Vagina (tissue), 2 donors: ENCODE results near the gene GPR37L1. TPM values are rescaled to one million over a fixed set of nuclear protein-coding genes. Genes with fewer than 3 reads are reported as not detected.
"Not testable (repeated sequence)": the region's sequence is repeated elsewhere in the genome, so short reads cannot be mapped to it uniquely, and the experiment has no call there.

Experiments
- DNase-seq, 2 donors: peaks; one replicate each; pipeline ENCODE4 v3.0.0-alpha.2; 2017; ENCODE audit errors: extremely low spot score in 2 of 2
- H3K27ac ChIP-seq: fragments of 200-600 bp; sonication (generic); one replicate; pipeline ENCODE4 v1.5.1; 2019
- H3K27me3 ChIP-seq: fragments of 200-600 bp; sonication (generic); one replicate; pipeline ENCODE4 v1.5.1; 2019
- H3K36me3 ChIP-seq, 2 donors: fragments of 200-600 bp; sonication (generic); one replicate each; pipeline ENCODE4 v1.5.1; 2017 to 2019
- H3K4me1 ChIP-seq: fragments of 200-600 bp; sonication (generic); one replicate; pipeline ENCODE4 v1.5.1; 2019
- H3K4me3 ChIP-seq, 2 donors: fragments of 200-600 bp; sonication (generic); 1 replicate in 1 of 2; 2 replicates in 1 of 2; pipeline ENCODE4 v1.5.1; 2016 to 2019
- H3K9me3 ChIP-seq: fragments of 200-600 bp; sonication (generic); one replicate; pipeline ENCODE4 v1.5.1; 2019
- CTCF ChIP-seq, 3 experiments: fragments of 450-650 bp in 2 of 3; fragments of 200-600 bp in 1 of 3; sonication (generic) in 1 of 3; IDR thresholded peaks; one replicate each; pipeline ENCODE4 v1.5.1; 2017 to 2019; ENCODE audit warnings: antibody characterized with exemption in 3 of 3, mild to moderate bottlenecking in 2 of 3, moderate library complexity in 2 of 3
- POLR2A ChIP-seq, 2 donors: fragments of 450-650 bp; IDR thresholded peaks; one replicate each; pipeline ENCODE4 v1.6.1; 2017; ENCODE audit warnings: antibody characterized with exemption in 2 of 2, mild to moderate bottlenecking in 2 of 2, moderate library complexity in 2 of 2
- POLR2AphosphoS5 ChIP-seq, 2 donors: sonication (generic); formaldehyde crosslinking; IDR thresholded peaks; one replicate each; pipeline ENCODE4 v1.9.0; 2017; ENCODE audit warnings: antibody characterized with exemption in 2 of 2, mild to moderate bottlenecking in 2 of 2, low read depth in 1 of 2; ENCODE audit not compliant: insufficient read depth in 1 of 2
- intact Hi-C: fragments of 100-400 bp; cut with DNase I; formaldehyde crosslinking; loops from one replicate; pipeline ENCODE4 v1.15.1; 2023
- total RNA-seq: library from RNA; depleted of rRNA; stranded (reverse); fragments of >200 nt; gene quantifications from one replicate; pipeline ENCODE4 v1.2.3, GENCODE V29; 2016

The GPR37L1 gene
- total RNA-seq, 1 donor from 2014 or later, result 0.25 TPM

- Histone ChIP-seq H3K27me3 (no peaks in the 10 kb centered on the region), H3K27ac (peak overlapping the region; percentile 36), H3K36me3 (no peaks in the 10 kb centered on the region), H3K4me1 (peaks cover 26% of the 10 kb centered on the region), H3K9me3 (no peaks in the 10 kb centered on the region), H3K4me3 (no peak overlapping the region)
- DNase-seq, result no peak
- TF ChIP-seq POLR2AphosphoS5 (IDR thresholded peaks at IDR 0.05; ENCODE audit: insufficient read depth in 1 of 2, low read depth in 1 of 2) (no peak), POLR2A (IDR thresholded peaks at IDR 0.05) (no peak), CTCF (IDR thresholded peaks at IDR 0.05) (no peak)
- intact Hi-C loops, result no loop called here
These were observed 40.9 kb downstream of the GPR37L1 start for GRCh38 chr1:202163281-202164270.

GRCh38 chr1:202164271-202165037 is 41.7 kb downstream of the GPR37L1 start:
- Histone ChIP-seq H3K4me3 (no peak overlapping the region), H3K27ac (peak overlapping the region; percentile 18), H3K27me3 (no peaks in the 10 kb centered on the region), H3K36me3 (no peaks in the 10 kb centered on the region), H3K4me1 (peaks cover 30% of the 10 kb centered on the region), H3K9me3 (no peaks in the 10 kb centered on the region)
- intact Hi-C loops, result no loop called here
- TF ChIP-seq POLR2A (IDR thresholded peaks at IDR 0.05) (no peak), CTCF (IDR thresholded peaks at IDR 0.05) (no peak), POLR2AphosphoS5 (IDR thresholded peaks at IDR 0.05; ENCODE audit: insufficient read depth in 1 of 2, low read depth in 1 of 2) (no peak)
- DNase-seq, result no peak

- Histone ChIP-seq H3K36me3 (no peaks in the 10 kb centered on the region), H3K4me1 (peaks cover 30% of the 10 kb centered on the region), H3K4me3 (no peak overlapping the region), H3K27ac (no peak overlapping the region), H3K27me3 (no peaks in the 10 kb centered on the region), H3K9me3 (no peaks in the 10 kb centered on the region)
- no peak for TF ChIP-seq CTCF (IDR thresholded peaks at IDR 0.05)
- no peak for TF ChIP-seq POLR2AphosphoS5 (IDR thresholded peaks at IDR 0.05; ENCODE audit: insufficient read depth in 1 of 2, low read depth in 1 of 2)
- TF ChIP-seq POLR2A (IDR thresholded peaks at IDR 0.05), result no peak
- intact Hi-C loops, result no loop called here
- DNase-seq, result no peak
These were observed 42.7 kb downstream of the GPR37L1 start for GRCh38 chr1:202165267-202165941.

- Histone ChIP-seq H3K9me3 (no peaks in the 10 kb centered on the region), H3K4me3 (no peak overlapping the region), H3K27ac (no peak overlapping the region), H3K4me1 (peaks cover 30% of the 10 kb centered on the region), H3K36me3 (no peaks in the 10 kb centered on the region), H3K27me3 (no peaks in the 10 kb centered on the region)
- DNase-seq, result no peak
- TF ChIP-seq POLR2A (IDR thresholded peaks at IDR 0.05) (no peak), CTCF (IDR thresholded peaks at IDR 0.05) (no peak), POLR2AphosphoS5 (IDR thresholded peaks at IDR 0.05; ENCODE audit: insufficient read depth in 1 of 2, low read depth in 1 of 2) (no peak)
- intact Hi-C loops, result no loop called here
These were observed 43.5 kb downstream of the GPR37L1 start for GRCh38 chr1:202165942-202166843.

GRCh38 chr1:202167054-202167453 is 44.3 kb downstream of the GPR37L1 start:
- H3K36me3 ChIP-seq, H3K4me3 ChIP-seq, H3K9me3 ChIP-seq, H3K27ac ChIP-seq, intact Hi-C loops, H3K27me3 ChIP-seq, DNase-seq: not testable (repeated sequence)
- peaks cover 30% of the 10 kb centered on the region for H3K4me1 ChIP-seq
